MM.1S (cell line): ENCODE measurements around the gene EGFLAM.

Experiments used
- DNase-seq: peaks from one replicate; pipeline ENCODE4 v3.0.0-alpha.2; 2015
- H2AFZ ChIP-seq: fragments of 300-600 bp; sonication (generic); 2 replicates; pipeline ENCODE4 v1.6.0; 2016; ENCODE audit warnings: antibody characterized with exemption, low read length
- H3F3A ChIP-seq: fragments of 300-600 bp; sonication (generic); 2 replicates; pipeline ENCODE4 v1.6.1; 2016; ENCODE audit warnings: mild to moderate bottlenecking, antibody characterized with exemption, low read length, moderate library complexity, mixed read lengths; ENCODE audit not compliant: insufficient read depth
- H3K27ac ChIP-seq: fragments of 300-600 bp; sonication (generic); 2 replicates; pipeline ENCODE4 v1.5.1; 2016; ENCODE audit warnings: mild to moderate bottlenecking, low read length
- H3K27me3 ChIP-seq: fragments of 300-600 bp; sonication (generic); replicated peaks from 2 replicates; pipeline ENCODE4 v1.6.0; 2016; ENCODE audit warnings: low read length; ENCODE audit not compliant: insufficient read depth
- H3K36me3 ChIP-seq: fragments of 300-600 bp; sonication (generic); replicated peaks from 2 replicates; pipeline ENCODE4 v1.6.1; 2016; ENCODE audit warnings: mild to moderate bottlenecking, low read length, mixed read lengths; ENCODE audit not compliant: insufficient read depth
- H3K4me1 ChIP-seq: fragments of 300-600 bp; sonication (generic); 2 replicates; pipeline ENCODE4 v1.6.1; 2016; ENCODE audit warnings: low read length, mixed read lengths
- H3K4me2 ChIP-seq: fragments of 300-600 bp; sonication (generic); 2 replicates; pipeline ENCODE4 v1.6.0; 2016; ENCODE audit warnings: low read depth, low read length
- H3K4me3 ChIP-seq: fragments of 300-600 bp; sonication (generic); 2 replicates; pipeline ENCODE4 v1.5.1; 2016; ENCODE audit warnings: low read length, mixed read lengths
- H3K79me2 ChIP-seq: fragments of 300-600 bp; sonication (generic); 2 replicates; pipeline ENCODE4 v1.6.1; 2016; ENCODE audit warnings: mixed run types, low read length, mixed read lengths
- H3K9ac ChIP-seq: fragments of 300-600 bp; sonication (generic); 2 replicates; pipeline ENCODE4 v1.6.1; 2016; ENCODE audit warnings: low read length, mixed read lengths
- H3K9me2 ChIP-seq: fragments of 300-600 bp; sonication (generic); replicated peaks from 2 replicates; pipeline ENCODE4 v1.6.1; 2016; ENCODE audit warnings: mild to moderate bottlenecking, low read length, mixed read lengths; ENCODE audit not compliant: insufficient read depth
- H3K9me3 ChIP-seq: fragments of 300-600 bp; sonication (generic); replicated peaks from 2 replicates; pipeline ENCODE4 v1.6.1; 2016; ENCODE audit warnings: mild to moderate bottlenecking, low read length, mixed read lengths; ENCODE audit not compliant: insufficient read depth
- H4K20me1 ChIP-seq: fragments of 300-600 bp; sonication (generic); 2 replicates; pipeline ENCODE4 v1.6.1; 2016; ENCODE audit warnings: mild to moderate bottlenecking, low read length, moderate library complexity, mixed read lengths; ENCODE audit not compliant: insufficient read depth
- EZH2 ChIP-seq: fragments of 300-600 bp; sonication (generic); optimal IDR thresholded peaks from 2 replicates; pipeline ENCODE3; 2017; ENCODE audit warnings: low read depth, mild to moderate bottlenecking, antibody characterized with exemption, low read length, mixed read lengths
- EZH2phosphoT487 ChIP-seq: fragments of 300-600 bp; sonication (generic); IDR thresholded peaks from 2 replicates; pipeline ENCODE4 v1.6.1; 2018; ENCODE audit warnings: antibody characterized with exemption, low read length
- TF ChIP-seq, protein P1 (sequence below): fragments of 300-600 bp; sonication (generic); IDR thresholded peaks from 2 replicates; pipeline ENCODE4 v1.5.1; 2016; ENCODE audit warnings: antibody characterized with exemption, low read length, mixed read lengths

The EGFLAM gene

DNA sequence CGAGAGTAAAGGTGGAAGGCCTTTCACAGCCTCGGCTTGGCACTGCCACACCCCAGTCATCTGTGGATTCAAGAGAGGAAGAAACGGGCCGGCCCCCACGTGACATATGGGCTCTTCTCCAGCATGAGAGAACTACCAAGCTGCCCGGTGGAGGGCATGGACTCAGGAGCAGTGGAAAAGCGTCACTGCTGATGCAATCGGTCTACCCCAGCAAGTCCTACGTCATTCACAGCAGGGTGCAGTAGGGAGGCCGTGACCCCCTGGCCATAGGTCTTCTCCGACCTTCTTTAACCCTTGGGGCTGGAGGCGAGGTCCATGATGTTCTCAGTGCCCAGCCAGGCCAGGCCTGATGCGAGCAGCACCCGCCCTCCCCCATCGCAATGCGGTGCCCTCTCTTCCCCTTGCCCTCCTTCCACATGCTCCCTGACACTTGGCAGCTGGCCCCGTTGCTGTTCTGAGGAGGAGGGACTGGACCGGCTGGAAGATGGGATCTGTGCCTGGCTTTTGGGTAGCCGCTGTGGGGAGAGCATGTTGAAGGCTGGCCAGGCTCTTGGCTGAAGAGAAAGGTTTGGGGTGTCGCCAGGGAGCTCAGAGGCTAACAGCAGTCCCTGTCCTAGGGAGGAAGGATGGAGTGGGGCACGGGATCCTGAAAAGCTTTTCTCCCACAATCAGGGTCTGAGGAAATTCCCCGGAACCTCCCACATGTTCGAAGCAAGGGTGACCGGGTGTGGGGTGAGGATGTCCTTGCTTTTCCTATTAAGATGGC lies 208.2 kb downstream of the EGFLAM start:
- H3K9me3 ChIP-seq, result no peaks in the 10 kb centered on the region
- no peaks in the 10 kb centered on the region for H3K36me3 ChIP-seq
- no peak overlapping the region for H3K9ac ChIP-seq
- H3K4me3 ChIP-seq, result no peak overlapping the region
- no peak for TF ChIP-seq EZH2phosphoT487
- TF ChIP-seq EZH2, result no peak
- TF ChIP-seq, protein P1, sequence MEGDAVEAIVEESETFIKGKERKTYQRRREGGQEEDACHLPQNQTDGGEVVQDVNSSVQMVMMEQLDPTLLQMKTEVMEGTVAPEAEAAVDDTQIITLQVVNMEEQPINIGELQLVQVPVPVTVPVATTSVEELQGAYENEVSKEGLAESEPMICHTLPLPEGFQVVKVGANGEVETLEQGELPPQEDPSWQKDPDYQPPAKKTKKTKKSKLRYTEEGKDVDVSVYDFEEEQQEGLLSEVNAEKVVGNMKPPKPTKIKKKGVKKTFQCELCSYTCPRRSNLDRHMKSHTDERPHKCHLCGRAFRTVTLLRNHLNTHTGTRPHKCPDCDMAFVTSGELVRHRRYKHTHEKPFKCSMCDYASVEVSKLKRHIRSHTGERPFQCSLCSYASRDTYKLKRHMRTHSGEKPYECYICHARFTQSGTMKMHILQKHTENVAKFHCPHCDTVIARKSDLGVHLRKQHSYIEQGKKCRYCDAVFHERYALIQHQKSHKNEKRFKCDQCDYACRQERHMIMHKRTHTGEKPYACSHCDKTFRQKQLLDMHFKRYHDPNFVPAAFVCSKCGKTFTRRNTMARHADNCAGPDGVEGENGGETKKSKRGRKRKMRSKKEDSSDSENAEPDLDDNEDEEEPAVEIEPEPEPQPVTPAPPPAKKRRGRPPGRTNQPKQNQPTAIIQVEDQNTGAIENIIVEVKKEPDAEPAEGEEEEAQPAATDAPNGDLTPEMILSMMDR, result no peak
- H2AFZ ChIP-seq, result no peak overlapping the region
- H3F3A ChIP-seq, result peaks cover 3% of the 10 kb centered on the region; the same call in 1 of the 2 replicates
- H3K4me1 ChIP-seq, result peaks cover 30% of the 10 kb centered on the region
- H3K9me2 ChIP-seq, result no peaks in the 10 kb centered on the region
- no peaks in the 10 kb centered on the region; the same call in 1 of the 2 replicates for H3K27me3 ChIP-seq
- no peaks in the 10 kb centered on the region for H4K20me1 ChIP-seq
- no peak for DNase-seq
- H3K79me2 ChIP-seq, result no peaks in the 10 kb centered on the region
- H3K4me2 ChIP-seq, result no peak overlapping the region
- H3K27ac ChIP-seq, result no peak overlapping the region

DNA sequence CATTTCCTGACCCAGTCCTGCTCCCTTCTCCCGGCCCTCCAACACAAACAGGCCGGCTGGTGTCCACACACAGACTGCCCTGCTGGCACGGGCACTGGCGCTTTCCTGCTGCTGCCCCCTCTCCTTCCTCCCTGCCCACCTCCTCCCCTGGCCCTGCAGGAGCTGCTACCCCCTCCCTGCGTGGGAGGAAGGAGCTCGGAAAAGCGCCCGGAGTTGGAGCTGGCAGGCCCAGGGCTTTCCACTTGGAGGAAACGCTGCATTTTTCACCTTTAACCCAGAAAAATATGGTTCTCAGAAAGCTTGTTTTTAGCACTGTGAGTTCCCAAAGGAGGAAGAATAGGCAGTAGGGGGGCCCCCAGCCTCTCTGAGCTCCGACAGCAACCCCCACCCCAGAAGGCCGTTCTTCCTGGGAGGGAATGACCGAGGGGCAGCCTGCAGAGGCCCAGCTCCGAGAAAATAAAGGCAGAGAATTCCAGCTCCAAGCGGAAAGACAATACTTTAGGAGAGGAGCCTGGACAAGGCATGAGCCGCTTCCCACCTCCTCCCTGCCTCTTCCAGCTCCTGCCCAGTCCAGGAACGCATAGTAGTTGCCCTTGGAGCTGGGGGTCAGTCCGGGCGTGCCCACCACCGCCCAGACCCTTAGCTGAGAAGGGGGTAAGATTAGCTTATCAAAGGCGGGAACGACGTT lies 209.1 kb downstream of the EGFLAM start:
- Histone ChIP-seq H4K20me1 (no peaks in the 10 kb centered on the region), H2AFZ (no peak overlapping the region), H3K27ac (no peak overlapping the region), H3K9me2 (no peaks in the 10 kb centered on the region), H3K4me3 (no peak overlapping the region), H3K9me3 (no peaks in the 10 kb centered on the region), H3K9ac (no peak overlapping the region), H3K4me1 (peaks cover 30% of the 10 kb centered on the region), H3K79me2 (no peaks in the 10 kb centered on the region), H3F3A (peaks cover 3% of the 10 kb centered on the region; the same call in 1 of the 2 replicates), H3K4me2 (no peak overlapping the region), H3K36me3 (no peaks in the 10 kb centered on the region), H3K27me3 (no peaks in the 10 kb centered on the region; the same call in 1 of the 2 replicates)
- DNase-seq, result no peak
- TF ChIP-seq, protein P1, result no peak
- no peak for TF ChIP-seq EZH2phosphoT487
- TF ChIP-seq EZH2, result no peak

- Histone ChIP-seq H3K9me3 (no peaks in the 10 kb centered on the region), H3K4me2 (no peak overlapping the region), H3K9ac (no peak overlapping the region), H2AFZ (no peak overlapping the region), H3K27me3 (no peaks in the 10 kb centered on the region; the same call in 1 of the 2 replicates), H3K27ac (no peak overlapping the region), H3K79me2 (no peaks in the 10 kb centered on the region), H4K20me1 (no peaks in the 10 kb centered on the region), H3K4me3 (no peak overlapping the region), H3K4me1 (peaks cover 23% of the 10 kb centered on the region), H3F3A (peaks cover 3% of the 10 kb centered on the region; the same call in 1 of the 2 replicates), H3K9me2 (no peaks in the 10 kb centered on the region), H3K36me3 (no peaks in the 10 kb centered on the region)
- DNase-seq, result no peak
- TF ChIP-seq EZH2, result no peak
- TF ChIP-seq, protein P1, result no peak
These were observed 209.9 kb downstream of the EGFLAM start for GRCh38 chr5:38468202-38468673.
